ENCODE measurements around the gene SEPTIN8. TPM values are rescaled to one million over a fixed set of nuclear protein-coding genes. Genes with fewer than 3 reads are reported as not detected.

The SEPTIN8 gene
- total RNA-seq, 1 experiment from 2014 or later, result 48.5 TPM

GRCh38 chr5:132812123-132812765 is 35.2 kb upstream of the SEPTIN8 start:
- intact Hi-C loops (cut with micrococcal nuclease; ENCODE audit: unreplicated experiment), result no loop called here
- no peak overlapping the region for H3K27ac Mint-ChIP-seq (ENCODE audit: unreplicated experiment)
- peaks cover 11% of the 10 kb centered on the region for H3K36me3 Mint-ChIP-seq (ENCODE audit: insufficient read depth, unreplicated experiment)
- H3K4me1 Mint-ChIP-seq (ENCODE audit: low read depth, unreplicated experiment), result peaks cover 29% of the 10 kb centered on the region
- no peaks in the 10 kb centered on the region for H3K27me3 Mint-ChIP-seq (ENCODE audit: unreplicated experiment)
- TF ChIP-seq, protein P1, sequence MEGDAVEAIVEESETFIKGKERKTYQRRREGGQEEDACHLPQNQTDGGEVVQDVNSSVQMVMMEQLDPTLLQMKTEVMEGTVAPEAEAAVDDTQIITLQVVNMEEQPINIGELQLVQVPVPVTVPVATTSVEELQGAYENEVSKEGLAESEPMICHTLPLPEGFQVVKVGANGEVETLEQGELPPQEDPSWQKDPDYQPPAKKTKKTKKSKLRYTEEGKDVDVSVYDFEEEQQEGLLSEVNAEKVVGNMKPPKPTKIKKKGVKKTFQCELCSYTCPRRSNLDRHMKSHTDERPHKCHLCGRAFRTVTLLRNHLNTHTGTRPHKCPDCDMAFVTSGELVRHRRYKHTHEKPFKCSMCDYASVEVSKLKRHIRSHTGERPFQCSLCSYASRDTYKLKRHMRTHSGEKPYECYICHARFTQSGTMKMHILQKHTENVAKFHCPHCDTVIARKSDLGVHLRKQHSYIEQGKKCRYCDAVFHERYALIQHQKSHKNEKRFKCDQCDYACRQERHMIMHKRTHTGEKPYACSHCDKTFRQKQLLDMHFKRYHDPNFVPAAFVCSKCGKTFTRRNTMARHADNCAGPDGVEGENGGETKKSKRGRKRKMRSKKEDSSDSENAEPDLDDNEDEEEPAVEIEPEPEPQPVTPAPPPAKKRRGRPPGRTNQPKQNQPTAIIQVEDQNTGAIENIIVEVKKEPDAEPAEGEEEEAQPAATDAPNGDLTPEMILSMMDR (IDR thresholded peaks at IDR 0.05; ENCODE audit: unreplicated experiment), result no peak
- BruUV-seq (replicated peaks), result no TSS peak
- peak overlapping the region; percentile 69 for H3K4me3 Mint-ChIP-seq (ENCODE audit: low read depth, unreplicated experiment)
- CTCF ChIA-PET, result interaction anchor here (1.5 kb wide), 2 partner anchors 8 to 23 kb away, joined by 4 read pairs; no protein-coding TSS in a partner anchor
- H3K9me3 Mint-ChIP-seq (ENCODE audit: low read depth, unreplicated experiment), result no peaks in the 10 kb centered on the region
- no peak for DNase-seq

DNA sequence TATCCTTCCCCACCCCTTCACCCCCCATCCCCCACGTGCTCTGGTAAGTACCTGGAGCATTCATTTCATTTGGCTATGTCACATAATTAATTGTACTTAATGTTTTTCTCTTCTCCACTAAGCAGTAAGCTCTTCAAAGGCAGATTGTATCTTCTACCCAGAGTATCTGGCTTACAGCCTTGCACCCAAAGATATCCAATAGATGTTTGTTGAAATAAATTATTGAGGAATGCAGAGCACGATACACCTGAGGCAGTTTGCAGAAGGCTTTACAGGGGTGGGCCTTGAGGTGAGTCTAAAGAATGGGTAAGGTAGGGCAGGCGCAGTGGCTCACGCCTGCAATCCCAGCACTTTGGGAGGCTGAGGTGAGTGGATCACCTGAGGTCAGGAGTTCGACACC is 33.6 kb upstream of the SEPTIN8 start:
- H3K27me3 Mint-ChIP-seq (ENCODE audit: unreplicated experiment), result no peaks in the 10 kb centered on the region
- TF ChIP-seq, protein P1 (IDR thresholded peaks at IDR 0.05; ENCODE audit: unreplicated experiment), result no peak
- CTCF ChIA-PET, result interaction anchor here (0.6 kb wide), 3 partner anchors 18 to 598 kb away, joined by 3 to 4 read pairs (median 3); no protein-coding TSS in a partner anchor

GRCh38 chr5:132808866-132809265 is 31.8 kb upstream of the SEPTIN8 start:
- intact Hi-C loops (cut with micrococcal nuclease; ENCODE audit: unreplicated experiment), result loop anchor here (10.0 kb wide), 1 partner anchor 424 kb away; no protein-coding TSS in a partner anchor
- peaks cover 7% of the 10 kb centered on the region for H3K36me3 Mint-ChIP-seq (ENCODE audit: insufficient read depth, unreplicated experiment)
- H3K4me1 Mint-ChIP-seq (ENCODE audit: low read depth, unreplicated experiment), result peaks cover 39% of the 10 kb centered on the region
- no peak overlapping the region for H3K27ac Mint-ChIP-seq (ENCODE audit: unreplicated experiment)
- peaks cover 7% of the 10 kb centered on the region for H3K27me3 Mint-ChIP-seq (ENCODE audit: unreplicated experiment)
- no peak overlapping the region for H3K4me3 Mint-ChIP-seq (ENCODE audit: low read depth, unreplicated experiment)
- CTCF ChIA-PET, result interaction anchor here (2.0 to 3.2 kb wide), 2 partner anchors 11 to 57 kb away, joined by 5 to 91 read pairs; no protein-coding TSS in a partner anchor
- DNase-seq, result no peak
- BruUV-seq (replicated peaks), result no TSS peak
- no peaks in the 10 kb centered on the region for H3K9me3 Mint-ChIP-seq (ENCODE audit: low read depth, unreplicated experiment)
- TF ChIP-seq, protein P1 (IDR thresholded peaks at IDR 0.05; ENCODE audit: unreplicated experiment), result no peak

More for the DNA sequence above, 33.6 kb upstream of the SEPTIN8 start:
- intact Hi-C loops (cut with micrococcal nuclease; ENCODE audit: unreplicated experiment), result no loop called here
- H3K4me3 Mint-ChIP-seq (ENCODE audit: low read depth, unreplicated experiment), result no peak overlapping the region
- H3K36me3 Mint-ChIP-seq (ENCODE audit: insufficient read depth, unreplicated experiment), result peaks cover 11% of the 10 kb centered on the region
- no peak for DNase-seq
- peaks cover 39% of the 10 kb centered on the region for H3K4me1 Mint-ChIP-seq (ENCODE audit: low read depth, unreplicated experiment)
- no TSS peak for BruUV-seq (replicated peaks)
- no peak overlapping the region for H3K27ac Mint-ChIP-seq (ENCODE audit: unreplicated experiment)
- H3K9me3 Mint-ChIP-seq (ENCODE audit: low read depth, unreplicated experiment), result no peaks in the 10 kb centered on the region

- no peak for DNase-seq
- H3K36me3 Mint-ChIP-seq (ENCODE audit: insufficient read depth, unreplicated experiment), result peaks cover 7% of the 10 kb centered on the region
- no TSS peak for BruUV-seq (replicated peaks)
- H3K27ac Mint-ChIP-seq (ENCODE audit: unreplicated experiment), result no peak overlapping the region
- no peaks in the 10 kb centered on the region for H3K9me3 Mint-ChIP-seq (ENCODE audit: low read depth, unreplicated experiment)
- H3K4me1 Mint-ChIP-seq (ENCODE audit: low read depth, unreplicated experiment), result peaks cover 39% of the 10 kb centered on the region
- CTCF ChIA-PET, result interaction anchor here (2.0 to 3.2 kb wide), 2 partner anchors 11 to 57 kb away, joined by 5 to 91 read pairs; no protein-coding TSS in a partner anchor
- no peak overlapping the region for H3K4me3 Mint-ChIP-seq (ENCODE audit: low read depth, unreplicated experiment)
- peaks cover 10% of the 10 kb centered on the region for H3K27me3 Mint-ChIP-seq (ENCODE audit: unreplicated experiment)
- intact Hi-C loops (cut with micrococcal nuclease; ENCODE audit: unreplicated experiment), result loop anchor here (10.0 kb wide), 1 partner anchor 424 kb away; no protein-coding TSS in a partner anchor
- TF ChIP-seq, protein P1 (IDR thresholded peaks at IDR 0.05; ENCODE audit: unreplicated experiment), result no peak
Measured at GRCh38 chr5:132808448-132808847, 31.4 kb upstream of the SEPTIN8 start.

All from Calu3 (cell line).